NT2/D1 (cell line): ENCODE results near the gene BMAL1.

Experiments used
- DNase-seq: peaks from one replicate; pipeline ENCODE4 v3.0.0-alpha.2; 2011; ENCODE audit warnings: low read depth, low spot score
- H3K27me3 ChIP-seq: 2 replicates; pipeline ENCODE4 v1.6.0; 2011; ENCODE audit warnings: mild to moderate bottlenecking; ENCODE audit not compliant: insufficient read length, insufficient read depth
- H3K36me3 ChIP-seq: 2 replicates; pipeline ENCODE4 v1.6.1; 2011; ENCODE audit warnings: mild to moderate bottlenecking, low read length, mixed read lengths; ENCODE audit not compliant: insufficient read depth, insufficient read length
- H3K4me1 ChIP-seq: 2 replicates; pipeline ENCODE4 v1.5.1; 2011; ENCODE audit not compliant: insufficient read depth, insufficient read length
- H3K4me3 ChIP-seq: 2 replicates; pipeline ENCODE4 v1.5.1; 2011; ENCODE audit warnings: low read depth; ENCODE audit not compliant: insufficient read length
- H3K9ac ChIP-seq: 2 replicates; pipeline ENCODE4 v1.6.0; 2011; ENCODE audit warnings: low read depth; ENCODE audit not compliant: insufficient read length
- H3K9me3 ChIP-seq: 2 replicates; pipeline ENCODE4 v1.5.1; 2011; ENCODE audit warnings: mild to moderate bottlenecking, low read length; ENCODE audit not compliant: insufficient read depth
- SUZ12 ChIP-seq: IDR thresholded peaks from 2 replicates; pipeline ENCODE4 v1.6.1; 2011; ENCODE audit not compliant: insufficient read length, insufficient read depth; ENCODE audit errors: extremely low read depth
- YY1 ChIP-seq: IDR thresholded peaks from 2 replicates; pipeline ENCODE4 v1.6.1; 2011; ENCODE audit not compliant: insufficient read length, insufficient read depth
- ZNF274 ChIP-seq: IDR thresholded peaks from 2 replicates; pipeline ENCODE4 v1.6.1; 2011; ENCODE audit warnings: mild to moderate bottlenecking, low read depth, low read length

The BMAL1 gene

GRCh38 chr11:13313005-13313819 lies 35.6 kb downstream of the BMAL1 start:
- no peak for DNase-seq
- H3K27me3 ChIP-seq: no peaks in the 10 kb centered on the region

DNA sequence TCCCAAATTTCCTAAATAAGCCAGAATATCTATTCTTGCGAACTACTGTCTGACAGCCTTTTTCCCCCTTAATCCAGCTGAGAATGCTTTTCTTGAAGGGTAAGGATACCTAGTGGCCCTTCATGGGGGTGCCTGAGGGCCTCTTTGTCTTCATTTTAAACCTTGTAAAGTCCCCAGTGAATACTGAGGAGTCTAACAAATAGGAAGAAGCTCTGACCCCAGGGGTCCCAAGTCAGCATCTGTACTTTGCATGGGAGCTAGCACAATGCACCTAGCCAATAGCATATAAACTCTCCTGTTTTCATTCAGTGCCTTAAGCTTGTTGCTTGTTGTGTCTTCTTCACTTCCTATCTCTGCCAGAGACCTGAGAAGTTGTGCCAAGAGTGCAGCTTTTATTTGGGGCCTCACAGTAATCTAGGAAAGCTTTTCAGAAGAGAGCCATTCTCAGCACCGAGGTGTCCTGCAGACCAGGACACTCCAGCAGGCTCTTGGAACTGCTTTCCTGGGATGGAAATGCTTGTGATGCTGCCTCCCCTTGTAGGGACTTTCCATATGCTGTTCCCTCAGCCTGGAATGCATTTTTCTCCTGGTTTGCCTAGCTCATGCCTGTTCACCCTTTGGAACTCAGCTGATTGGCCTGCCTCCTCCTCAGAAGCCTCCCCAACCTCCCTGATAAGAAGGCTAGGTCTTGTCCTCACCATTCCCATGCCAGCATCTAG lies 37.2 kb downstream of the BMAL1 start:
- Histone ChIP-seq H3K4me3 (no peak overlapping the region), H3K27me3 (no peaks in the 10 kb centered on the region), H3K9me3 (no peaks in the 10 kb centered on the region), H3K36me3 (peaks cover 14% of the 10 kb centered on the region), H3K9ac (no peak overlapping the region), H3K4me1 (peaks cover 7% of the 10 kb centered on the region)
- no peak for DNase-seq
- TF ChIP-seq ZNF274 (no peak), SUZ12 (no peak), YY1 (no peak)

More at GRCh38 chr11:13313005-13313819, 35.6 kb downstream of the BMAL1 start:
- no peaks in the 10 kb centered on the region for H3K9me3 ChIP-seq
- H3K36me3 ChIP-seq: peaks cover 14% of the 10 kb centered on the region
- H3K4me1 ChIP-seq: peaks cover 7% of the 10 kb centered on the region
- no peak overlapping the region for H3K9ac ChIP-seq
- TF ChIP-seq SUZ12 (no peak), YY1 (no peak), ZNF274 (no peak)
- H3K4me3 ChIP-seq: no peak overlapping the region

DNA sequence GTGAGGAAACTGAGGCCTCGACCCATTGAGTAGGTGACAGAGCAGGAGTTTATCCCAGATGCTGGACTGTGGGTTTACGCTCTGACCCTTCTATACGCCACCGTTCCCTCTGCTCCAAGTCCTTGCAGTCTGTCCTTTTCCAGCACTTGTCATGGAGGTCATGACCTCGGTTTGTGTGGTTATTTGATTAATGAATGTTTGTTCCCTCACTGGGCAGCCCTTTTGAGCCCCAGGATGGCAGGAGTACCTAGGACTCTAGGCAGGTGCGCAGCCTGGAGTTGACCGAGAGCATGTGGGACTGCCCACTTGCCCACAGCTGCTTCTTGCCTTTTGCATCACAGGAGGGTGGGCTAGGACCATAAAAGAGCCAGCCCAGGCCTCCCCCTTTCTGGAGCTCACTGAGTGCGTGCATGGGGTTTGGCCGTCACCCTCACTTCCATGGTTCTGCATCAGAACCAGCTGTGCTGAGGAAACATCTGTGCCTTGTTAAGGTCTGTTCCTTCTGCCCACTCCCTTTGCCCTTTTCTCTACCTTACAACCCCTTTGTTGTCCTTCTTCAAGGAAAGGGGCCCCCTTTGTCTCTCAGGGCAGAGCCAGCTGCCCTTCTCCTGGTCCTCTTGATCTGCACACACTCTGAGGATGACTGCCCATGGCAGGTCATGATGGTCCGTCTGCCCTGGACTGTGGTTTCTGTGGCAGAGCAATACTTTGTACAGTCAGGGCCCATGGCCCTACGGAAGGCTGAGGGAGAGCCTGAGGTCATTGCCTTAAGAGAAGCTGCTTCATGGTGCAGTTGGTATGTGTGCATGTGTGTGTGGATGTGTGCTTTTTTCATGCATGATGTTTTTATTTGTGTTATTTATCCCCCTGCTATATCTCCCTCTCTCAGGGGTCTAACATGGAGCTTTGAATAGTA lies 38.2 kb downstream of the BMAL1 start:
- no peak overlapping the region for H3K4me3 ChIP-seq
- no peak overlapping the region for H3K9ac ChIP-seq
- no peaks in the 10 kb centered on the region for H3K9me3 ChIP-seq
- H3K27me3 ChIP-seq: no peaks in the 10 kb centered on the region
- H3K4me1 ChIP-seq: peaks cover 7% of the 10 kb centered on the region
- DNase-seq: no peak
- H3K36me3 ChIP-seq: peaks cover 9% of the 10 kb centered on the region
- TF ChIP-seq SUZ12 (no peak), ZNF274 (no peak), YY1 (no peak)

- H3K9ac ChIP-seq: no peak overlapping the region
Measured at GRCh38 chr11:13316528-13316961, 39.0 kb downstream of the BMAL1 start.

DNA sequence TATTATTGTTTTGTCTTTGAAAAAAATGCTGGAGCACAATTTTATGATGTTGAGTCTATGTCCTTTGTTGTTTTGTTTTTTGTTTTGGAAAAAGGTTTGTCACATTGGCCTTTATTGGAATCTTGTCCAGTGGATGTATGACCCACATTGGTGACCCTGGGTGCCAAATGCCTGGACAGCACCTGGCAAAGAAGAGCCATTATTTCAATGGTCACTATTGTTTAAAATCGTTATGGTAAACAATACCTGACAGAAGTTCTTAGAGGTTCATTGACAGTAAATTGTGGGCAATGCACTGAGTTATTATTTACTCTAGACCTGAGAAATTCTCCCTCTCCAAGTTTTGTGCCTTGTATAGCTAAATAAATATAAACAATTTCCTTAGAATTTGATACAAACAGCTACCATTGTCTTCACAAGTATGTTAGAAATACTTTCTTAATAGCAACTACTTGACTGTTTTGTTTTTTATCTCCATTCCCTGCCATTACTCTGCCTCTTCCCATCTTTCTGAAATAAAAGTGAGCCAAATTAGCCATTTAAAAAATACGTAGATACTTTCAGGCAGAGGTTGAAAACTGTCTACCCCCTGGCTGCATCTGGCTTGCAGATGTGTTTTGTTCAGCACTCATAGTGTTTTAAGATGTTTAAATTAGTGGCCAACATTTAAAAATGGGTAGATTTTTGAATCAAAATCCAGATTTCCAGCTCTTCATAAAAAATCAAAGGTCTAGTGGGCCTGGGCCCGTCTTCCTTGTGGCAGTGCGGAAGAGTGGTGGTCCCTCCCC lies 39.9 kb downstream of the BMAL1 start:
- TF ChIP-seq YY1: no peak
- no peak for TF ChIP-seq SUZ12
- no peak for TF ChIP-seq ZNF274
- H3K4me3 ChIP-seq: no peak overlapping the region
- DNase-seq: no peak
- H3K9me3 ChIP-seq: no peaks in the 10 kb centered on the region
- H3K9ac ChIP-seq: no peak overlapping the region
- H3K27me3 ChIP-seq: no peaks in the 10 kb centered on the region
- H3K4me1 ChIP-seq: peaks cover 7% of the 10 kb centered on the region
- peaks cover 7% of the 10 kb centered on the region for H3K36me3 ChIP-seq

More at GRCh38 chr11:13316528-13316961, 39.0 kb downstream of the BMAL1 start:
- no peaks in the 10 kb centered on the region for H3K27me3 ChIP-seq
- H3K4me1 ChIP-seq: peaks cover 7% of the 10 kb centered on the region
- no peak for DNase-seq
- TF ChIP-seq ZNF274 (no peak), SUZ12 (no peak), YY1 (no peak)
- no peak overlapping the region for H3K4me3 ChIP-seq
- H3K36me3 ChIP-seq: peaks cover 9% of the 10 kb centered on the region
- H3K9me3 ChIP-seq: no peaks in the 10 kb centered on the region
